ENCODE results near the gene NOTCH3. TPM values are rescaled to one million over a fixed set of nuclear protein-coding genes. Genes with fewer than 3 reads are reported as not detected.
A peak's percentile ranks its signal among the peaks of the same experiment; 100 is the strongest.

The NOTCH3 gene
- total and polyA plus RNA-seq, 2 of the 8 experiments (the other 6 are each of a cell fraction or from before 2014, with no cell fraction given): 37.5 to 107 TPM

DNA sequence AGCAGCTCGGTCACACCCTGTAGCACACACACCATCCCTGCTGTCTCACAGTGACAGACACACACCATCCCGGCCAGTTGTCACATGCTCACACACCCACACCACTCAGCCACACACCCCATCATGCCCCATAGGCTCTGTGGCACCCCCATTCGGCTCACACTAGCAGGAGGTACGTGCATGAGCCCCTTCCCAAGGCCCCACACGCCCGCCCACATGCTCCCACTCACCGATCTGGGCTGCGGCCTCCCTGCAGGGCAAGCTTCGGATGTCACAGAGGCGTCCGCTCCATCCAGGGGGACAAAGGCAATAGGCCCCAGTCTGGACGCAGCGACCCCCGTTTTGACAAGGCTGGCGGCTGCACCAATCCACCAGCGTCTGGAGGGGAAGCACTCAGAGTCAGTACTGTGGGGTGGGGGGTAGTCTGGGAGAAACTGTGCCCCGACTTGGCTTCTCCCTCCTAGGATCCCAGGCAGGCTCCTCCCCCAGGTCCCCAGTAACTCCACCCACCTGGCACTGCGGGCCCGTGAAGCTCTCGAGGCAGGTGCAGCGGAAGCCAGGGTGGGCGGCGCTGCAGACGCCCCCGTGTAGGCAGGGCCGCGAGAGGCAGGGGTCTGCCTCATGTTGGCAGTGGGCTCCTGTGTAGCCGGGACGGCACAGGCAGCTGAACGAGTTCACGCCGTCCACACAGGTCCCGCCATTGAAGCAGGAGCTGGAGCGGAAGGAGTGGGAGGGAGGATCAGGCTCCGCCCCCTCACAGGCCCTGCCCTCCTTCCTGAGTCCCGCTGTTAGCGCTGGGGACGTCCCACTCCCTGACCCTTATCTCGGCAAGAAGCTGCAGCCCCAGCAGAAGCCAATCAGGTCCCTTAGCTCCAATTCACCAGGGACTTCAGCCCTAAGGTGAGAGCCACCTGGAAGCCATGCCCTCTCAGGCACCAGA lies 20.1 kb downstream of the NOTCH3 start:
- no peak overlapping the region for H4K5ac ChIP-seq (ENCODE audit: insufficient read length, low read depth, low read length)
- no peak overlapping the region for H2BK15ac ChIP-seq (ENCODE audit: low read length)
- peak overlapping the region; percentile 23; the same call in 1 of the 2 replicates for H3K27ac ChIP-seq (ENCODE audit: low read depth, low read length)
- no peaks in the 10 kb centered on the region for H3K79me2 ChIP-seq (ENCODE audit: control insufficient read depth in 1 of 2, insufficient read depth in 2 of 2, low read length in 2 of 2)
- H3K9ac ChIP-seq (replicated peaks in 1 of 4; ENCODE audit: extremely low read depth in 1 of 4, low read depth in 3 of 4, low read length in 3 of 4): no peak overlapping the region
- H2BK12ac ChIP-seq (ENCODE audit: low read depth, low read length): no peak overlapping the region; the same call in 1 of the 2 replicates
- no peak overlapping the region for H3K4me3 ChIP-seq (ENCODE audit: extremely low read depth in 1 of 4, insufficient read depth in 2 of 4, low read depth in 3 of 4, low read length in 4 of 4)
- H3K4ac ChIP-seq (replicated peaks; ENCODE audit: insufficient read length, low read depth, low read length): no peak overlapping the region
- peak in 1 of 2 experiments; percentile 81 for DNase-seq (ENCODE audit: low read depth in 1 of 2, low spot score in 2 of 2)
- no peak overlapping the region for H2BK20ac ChIP-seq (ENCODE audit: low read length)
- no peak for FAIRE-seq
- H3K9me3 ChIP-seq (ENCODE audit: insufficient read depth in 2 of 2, low read depth in 1 of 2, low read length in 1 of 2): no peaks in the 10 kb centered on the region
- TF ChIP-seq YY1 (IDR thresholded peaks at IDR 0.05; ENCODE audit: low read depth, low read length): 0 out of 2 replicates have a peak, but pooled peaks have one; percentile 13
- TF ChIP-seq, protein P1, sequence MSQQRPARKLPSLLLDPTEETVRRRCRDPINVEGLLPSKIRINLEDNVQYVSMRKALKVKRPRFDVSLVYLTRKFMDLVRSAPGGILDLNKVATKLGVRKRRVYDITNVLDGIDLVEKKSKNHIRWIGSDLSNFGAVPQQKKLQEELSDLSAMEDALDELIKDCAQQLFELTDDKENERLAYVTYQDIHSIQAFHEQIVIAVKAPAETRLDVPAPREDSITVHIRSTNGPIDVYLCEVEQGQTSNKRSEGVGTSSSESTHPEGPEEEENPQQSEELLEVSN (IDR thresholded peaks at IDR 0.05): peak; percentile 32; the same call in 1 of the 2 replicates
- TF ChIP-seq, protein P2, sequence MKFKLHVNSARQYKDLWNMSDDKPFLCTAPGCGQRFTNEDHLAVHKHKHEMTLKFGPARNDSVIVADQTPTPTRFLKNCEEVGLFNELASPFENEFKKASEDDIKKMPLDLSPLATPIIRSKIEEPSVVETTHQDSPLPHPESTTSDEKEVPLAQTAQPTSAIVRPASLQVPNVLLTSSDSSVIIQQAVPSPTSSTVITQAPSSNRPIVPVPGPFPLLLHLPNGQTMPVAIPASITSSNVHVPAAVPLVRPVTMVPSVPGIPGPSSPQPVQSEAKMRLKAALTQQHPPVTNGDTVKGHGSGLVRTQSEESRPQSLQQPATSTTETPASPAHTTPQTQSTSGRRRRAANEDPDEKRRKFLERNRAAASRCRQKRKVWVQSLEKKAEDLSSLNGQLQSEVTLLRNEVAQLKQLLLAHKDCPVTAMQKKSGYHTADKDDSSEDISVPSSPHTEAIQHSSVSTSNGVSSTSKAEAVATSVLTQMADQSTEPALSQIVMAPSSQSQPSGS (IDR thresholded peaks at IDR 0.05; ENCODE audit: low read length): no peak
- H3K18ac ChIP-seq (ENCODE audit: extremely low read depth, low read length): no peak overlapping the region; the same call in 1 of the 2 replicates
- CTCF ChIA-PET (ENCODE audit: partially characterized antibody): interaction anchor here (0.6 to 5.0 kb wide), 11 partner anchors 9 to 88 kb away, joined by 3 to 17 read pairs (median 4); partner anchors contain the start of gene EPHX3
- H2AFZ ChIP-seq (ENCODE audit: low read length): no peak overlapping the region
- H3K4me1 ChIP-seq (replicated peaks in 1 of 4; ENCODE audit: control insufficient read depth in 3 of 4, insufficient read depth in 4 of 4, low read length in 3 of 4): peaks cover 0 to 10% (median 2%) of the 10 kb centered on the region in 4 experiments; a peak in 5 of 7 replicates
- no peak overlapping the region for H2BK120ac ChIP-seq (replicated peaks; ENCODE audit: low read depth, low read length)
- H3K36me3 ChIP-seq (ENCODE audit: control insufficient read depth in 2 of 4, insufficient read depth in 4 of 4, low read length in 3 of 4): peaks cover 19 to 69% (median 42%) of the 10 kb centered on the region in 4 experiments; a peak in 7 of 8 replicates
- POLR2A ChIA-PET (ENCODE audit: partially characterized antibody): interaction anchor here (0.6 to 2.3 kb wide), 13 partner anchors 9 to 144 kb away, joined by 3 to 8 read pairs (median 4); partner anchors contain the start of genes EPHX3 and NOTCH3
- H3K27me3 ChIP-seq (replicated peaks in 1 of 4; ENCODE audit: control insufficient read depth in 3 of 4, extremely low read depth in 1 of 4, insufficient read depth in 3 of 4, low read length in 3 of 4): no peaks in the 10 kb centered on the region; a peak in 1 of 7 replicates
- H3K23ac ChIP-seq (ENCODE audit: insufficient read length): no peak overlapping the region
- peak overlapping the region in 1 of 2 experiments; percentile 24; a peak in 1 of 4 replicates for H3K4me2 ChIP-seq (ENCODE audit: insufficient read depth in 1 of 2, low read depth in 2 of 2, low read length in 2 of 2)
- H3K23me2 ChIP-seq (ENCODE audit: low read depth, low read length): peaks cover 3% of the 10 kb centered on the region; the same call in 1 of the 2 replicates
- 88% methylated on average over 37 of the region's 39 CpGs; no CpG with 5 or more reads in 1 of the 2 experiments for WGBS, 2 experiments (ENCODE audit: extremely low coverage in 1 of 2, insufficient coverage in 1 of 2, insufficient read length in 1 of 2, insufficient replicate concordance in 2 of 2, low coverage in 1 of 2, low lambda C conversion rate in 2 of 2, missing lambda C conversion rate in 1 of 2)
- peak overlapping the region; percentile 69; the same call in 1 of the 2 replicates for H4K8ac ChIP-seq (ENCODE audit: extremely low read depth, insufficient read depth, low read length)
- peaks cover 5 to 28% of the 10 kb centered on the region in 2 experiments for H4K20me1 ChIP-seq (replicated peaks in 1 of 2; ENCODE audit: control insufficient read depth in 1 of 2, insufficient read depth in 2 of 2, low read length in 2 of 2)
- no peak overlapping the region for H4K91ac ChIP-seq (replicated peaks; ENCODE audit: insufficient read length, low read length)
- H2AK5ac ChIP-seq (ENCODE audit: low read depth, low read length): no peak overlapping the region
- H2BK5ac ChIP-seq (ENCODE audit: low read depth, low read length): no peak overlapping the region; the same call in 1 of the 2 replicates
- no peaks in the 10 kb centered on the region for H3K79me1 ChIP-seq (ENCODE audit: low read depth, low read length)
- H3K14ac ChIP-seq (ENCODE audit: insufficient read length): no peak overlapping the region
- H3K56ac ChIP-seq (replicated peaks; ENCODE audit: insufficient read length, low read depth, low read length): no peak overlapping the region

Data from H1 (cell line).